ENCODE data around the gene DCTPP1. TPM values are rescaled to one million over a fixed set of nuclear protein-coding genes. Genes with fewer than 3 reads are reported as not detected.
A peak's percentile ranks its signal among the peaks of the same experiment; 100 is the strongest.

The DCTPP1 gene
- total and polyA plus RNA-seq, 9 of the 15 experiments (the other 6 are each of a cell fraction or from before 2014, with no cell fraction given), result 45.0 to 132 (median 80.6) TPM

- TF ChIP-seq BRF2 (IDR thresholded peaks at IDR 0.05; ENCODE audit: borderline replicate concordance, insufficient read depth, insufficient read length) (no peak), FUS (optimal IDR thresholded peaks at IDR 0.05; ENCODE audit: low read depth, low read length) (no peak), ZNF121 (CRISPR knock-in tag; conservative IDR thresholded peaks at IDR 0.05) (no peak), ZHX1 (conservative IDR thresholded peaks at IDR 0.05; ENCODE audit: low read length) (no peak), PRMT5 (CRISPR knock-in tag; IDR thresholded peaks at IDR 0.05) (no peak), MAFG (tag; conservative IDR thresholded peaks at IDR 0.05) (no peak), MTA1 (IDR thresholded peaks at IDR 0.05; ENCODE audit: borderline replicate concordance) (no peak), TARDBP (IDR thresholded peaks at IDR 0.05) (no peak), NCOA4 (IDR thresholded peaks at IDR 0.05; ENCODE audit: partially characterized antibody) (no peak), ESRRB (CRISPR knock-in tag; IDR thresholded peaks at IDR 0.05; ENCODE audit: borderline replicate concordance) (no peak), IRF2 (CRISPR knock-in tag; IDR thresholded peaks at IDR 0.05) (no peak), ELK3 (CRISPR knock-in tag; IDR thresholded peaks at IDR 0.05) (no peak), EWSR1 (IDR thresholded peaks at IDR 0.05; ENCODE audit: borderline replicate concordance, low read depth, partially characterized antibody) (no peak), CTCF (IDR thresholded peaks at IDR 0.05 in 2 of 3, conservative IDR thresholded peaks at IDR 0.05 in 1 of 3; ENCODE audit: insufficient read depth in 2 of 3, low read depth in 1 of 3, low read length in 3 of 3) (peak; percentile 82 to 96 (median 88)), MAFK (IDR thresholded peaks at IDR 0.05; ENCODE audit: low read length) (no peak), ZNF644 (tag; IDR thresholded peaks at IDR 0.05; ENCODE audit: low read depth) (no peak), ZNF311 (CRISPR knock-in tag; IDR thresholded peaks at IDR 0.05) (no peak), HMBOX1 (IDR thresholded peaks at IDR 0.05) (no peak), MAX (CRISPR knock-in tag; IDR thresholded peaks at IDR 0.05) (peak; percentile 92), KDM1A (IDR thresholded peaks at IDR 0.05) (peak in 1 of 2 experiments; percentile 62; a peak in 3 of 4 replicates), BDP1 (IDR thresholded peaks at IDR 0.05; ENCODE audit: insufficient read depth, insufficient read length) (no peak)
Observed at GRCh38 chr16:30429678-30430427, at the start of gene DCTPP1 (continued).

Data from K562 (cell line).